HG03064 (cell line): ENCODE data around the gene NFYC.

ENCODE experiments used
- ATAC-seq: cut with Tn5 transposase; IDR thresholded peaks from one replicate; pipeline ENCODE4 v1.9.1; 2021; ENCODE audit warnings: low read depth; ENCODE audit not compliant: unreplicated experiment

NFYC gene

DNA sequence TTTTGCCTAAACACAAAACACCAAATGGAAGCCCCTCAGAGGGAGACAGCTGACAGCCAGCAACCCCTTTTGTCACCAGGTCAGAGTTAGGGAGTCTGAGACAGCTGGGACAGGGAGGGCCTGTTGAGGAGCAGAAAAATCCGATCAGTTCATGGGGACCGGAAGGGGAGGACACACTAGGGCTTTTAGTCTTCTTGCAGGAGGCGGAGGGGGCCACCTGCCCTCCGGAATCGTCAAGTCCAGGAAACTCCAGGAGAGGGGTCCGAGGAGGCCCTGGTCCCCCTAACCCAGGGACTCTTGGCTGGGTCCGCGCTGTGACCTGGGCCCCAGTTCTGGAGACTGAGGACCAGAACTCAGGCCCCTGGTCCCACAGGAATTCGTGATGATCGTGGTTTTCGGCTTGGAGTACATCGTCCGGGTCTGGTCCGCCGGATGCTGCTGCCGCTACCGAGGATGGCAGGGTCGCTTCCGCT lies 126.3 kb downstream of the NFYC start:
- ATAC-seq, result no peak

DNA sequence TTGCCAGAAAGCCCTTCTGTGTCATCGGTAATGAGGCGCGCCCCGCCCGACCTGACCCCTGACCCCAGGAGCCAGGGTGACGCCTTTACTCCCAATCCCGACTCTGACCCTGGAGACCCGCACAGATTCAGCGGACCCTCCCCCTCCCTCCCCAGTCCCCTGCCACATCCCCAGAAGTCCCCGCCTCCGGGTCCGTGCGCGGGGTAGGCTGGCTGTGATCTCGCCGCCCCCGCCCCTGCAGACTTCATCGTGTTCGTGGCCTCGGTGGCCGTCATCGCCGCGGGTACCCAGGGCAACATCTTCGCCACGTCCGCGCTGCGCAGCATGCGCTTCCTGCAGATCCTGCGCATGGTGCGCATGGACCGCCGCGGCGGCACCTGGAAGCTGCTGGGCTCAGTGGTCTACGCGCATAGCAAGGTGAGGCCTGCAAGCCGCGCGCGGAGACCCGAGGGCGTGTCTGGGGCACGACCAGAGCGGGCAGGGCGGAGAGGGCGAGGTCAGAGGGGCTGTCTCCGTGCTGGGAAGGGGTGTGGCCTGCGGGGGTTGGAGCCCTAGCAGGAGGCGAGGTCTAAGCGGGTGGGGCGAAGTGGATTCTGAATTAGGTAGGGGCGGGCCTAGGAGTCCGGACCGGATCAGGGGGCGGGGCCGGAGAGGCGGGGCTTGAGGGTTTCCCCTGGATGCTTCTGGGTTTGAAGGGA lies 126.9 kb downstream of the NFYC start:
- peak; percentile 82 for ATAC-seq

DNA sequence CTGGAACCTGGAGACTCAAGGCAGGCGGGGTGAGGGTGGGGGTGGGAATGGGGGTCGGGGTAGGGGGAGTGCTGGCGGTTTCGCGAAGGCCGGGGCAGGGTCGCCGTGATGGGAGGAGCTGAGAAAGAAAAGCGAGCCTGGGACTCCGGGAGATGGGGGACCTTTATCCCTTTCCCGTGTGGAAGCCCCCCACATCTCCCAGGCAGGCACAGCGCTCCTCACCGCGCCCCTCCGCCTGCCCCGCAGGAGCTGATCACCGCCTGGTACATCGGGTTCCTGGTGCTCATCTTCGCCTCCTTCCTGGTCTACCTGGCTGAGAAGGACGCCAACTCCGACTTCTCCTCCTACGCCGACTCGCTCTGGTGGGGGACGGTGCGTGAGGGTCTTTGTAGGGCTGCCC lies 127.6 kb downstream of the NFYC start:
- no peak for ATAC-seq

- no peak for ATAC-seq
Observed at GRCh38 chr1:40820251-40820797, 128.8 kb downstream of the NFYC start.
